HCT116 (cell line): ENCODE data around the gene PDRG1. TPM values are rescaled to one million over a fixed set of nuclear protein-coding genes. Genes with fewer than 3 reads are reported as not detected.

ENCODE experiments used
- ATAC-seq: fragments of 200-7000 bp; cut with Tn5 transposase; 2 replicates; pipeline ENCODE4 v1.9.1; 2020; ENCODE audit warnings: mild to moderate bottlenecking, moderate library complexity
- BruUV-seq: library from RNA; stranded (reverse); fragments of 400-500 nt; replicated peaks from 2 replicates; lab custom pipeline; 2021; lab: Mats Ljungman, UMichigan
- CTCF ChIA-PET: fragments of 300-600 bp; sonication (Branson Sonifier 250); formaldehyde crosslinking; loops from one replicate; lab custom pipeline; 2021; ENCODE audit warnings: antibody characterized with exemption; lab: Charles Lee
- POLR2A ChIA-PET: fragments of 300-600, 350-600 bp; sonication (Branson Sonifier 250); formaldehyde crosslinking; loops from one replicate; lab custom pipeline; 2021; ENCODE audit warnings: antibody characterized with exemption; lab: Charles Lee
- RAD21 ChIA-PET, 2 experiments: fragments of 300-600 bp; sonication (Branson Sonifier 250); formaldehyde crosslinking; loops; one replicate each; lab custom pipeline; 2023; ENCODE audit warnings: low total read pairs in 2 of 2; ENCODE audit not compliant: uncharacterized antibody in 2 of 2, unreplicated experiment in 2 of 2, low non-redundant PET in 1 of 2; lab: Charles Lee
- DNase-seq: peaks from one replicate; pipeline ENCODE4 v3.0.0-alpha.2; 2010; ENCODE audit warnings: low read depth, low spot score
- H2AFZ ChIP-seq: fragments of 200-600 bp; shearing (Covaris generic), sonication (generic); 2 replicates; pipeline ENCODE4 v1.6.1; 2017; ENCODE audit warnings: low read depth, mixed run types, mixed read lengths, antibody characterized with exemption, low read length; ENCODE audit not compliant: poor library complexity, severe bottlenecking
- H3K27ac ChIP-seq: 2 replicates; pipeline ENCODE4 v1.5.1; 2012; ENCODE audit warnings: low read depth, low read length
- H3K27me3 ChIP-seq: fragments of 200-600 bp; sonication (generic); 2 replicates; pipeline ENCODE4 v1.6.1; 2016; ENCODE audit warnings: mixed run types, low read length, mixed read lengths; ENCODE audit not compliant: insufficient read depth
- H3K36me3 ChIP-seq, 2 experiments: fragments of 200-500 bp in 1 of 2; fragments of 200-600 bp in 1 of 2; sonication (Bioruptor generic) in 1 of 2; sonication (generic) in 1 of 2; 2 replicates each; pipeline versions ENCODE4 v1.5.1 to v1.6.1; 2014 to 2016; ENCODE audit warnings: low read length in 2 of 2, inconsistent platforms in 1 of 2, mixed read lengths in 1 of 2, mixed run types in 1 of 2; ENCODE audit not compliant: insufficient read depth in 2 of 2, control insufficient read depth in 1 of 2
- H3K4me1 ChIP-seq, 2 experiments: fragments of 200-600 bp in 1 of 2; sonication (generic) in 1 of 2; 2 replicates each; pipeline versions ENCODE4 v1.5.1 to v1.6.1; 2012 to 2017; ENCODE audit warnings: low read length in 2 of 2, inconsistent platforms in 1 of 2, mild to moderate bottlenecking in 1 of 2, mixed read lengths in 1 of 2, mixed run types in 1 of 2, moderate library complexity in 1 of 2; ENCODE audit not compliant: insufficient read depth in 2 of 2, control insufficient read depth in 1 of 2
- H3K4me2 ChIP-seq: fragments of 200-600 bp; sonication (generic); 2 replicates; pipeline ENCODE4 v1.6.1; 2017; ENCODE audit warnings: mixed run types, low read length, mixed read lengths
- H3K4me3 ChIP-seq, 2 experiments: fragments of 200-600 bp in 1 of 2; sonication (generic) in 1 of 2; replicated peaks in 1 of 2; 2 replicates each; pipeline ENCODE4 v1.5.1; 2011 to 2016; ENCODE audit warnings: low read length in 2 of 2, control low read depth in 1 of 2, low read depth in 1 of 2, mild to moderate bottlenecking in 1 of 2, mixed read lengths in 1 of 2, mixed run types in 1 of 2
- H3K79me2 ChIP-seq: fragments of 200-600 bp; sonication (generic); 2 replicates; pipeline ENCODE4 v1.6.1; 2017; ENCODE audit warnings: mild to moderate bottlenecking, mixed run types, low read length, moderate library complexity, mixed read lengths; ENCODE audit not compliant: insufficient read depth
- H3K9ac ChIP-seq: fragments of 200-600 bp; sonication (generic); 2 replicates; pipeline ENCODE4 v1.6.1; 2016; ENCODE audit warnings: low read length, mixed read lengths
- H3K9me2 ChIP-seq: fragments of 200-600 bp; sonication (generic), shearing (Covaris generic); 2 replicates; pipeline ENCODE4 v1.6.1; 2017; ENCODE audit warnings: mixed run types, mild to moderate bottlenecking, moderate library complexity; ENCODE audit not compliant: insufficient read depth
- H3K9me3 ChIP-seq, 2 experiments: fragments of 200-500 bp in 1 of 2; fragments of 200-600 bp in 1 of 2; sonication (Bioruptor generic) in 1 of 2; sonication (generic) in 1 of 2; 2 replicates each; pipeline ENCODE4 v1.6.1; 2014 to 2017; ENCODE audit warnings: low read length in 2 of 2, mixed read lengths in 2 of 2, inconsistent platforms in 1 of 2, low read depth in 1 of 2, mild to moderate bottlenecking in 1 of 2, mixed run types in 1 of 2, moderate library complexity in 1 of 2; ENCODE audit not compliant: control insufficient read depth in 1 of 2, insufficient read depth in 1 of 2
- H4K20me1 ChIP-seq: fragments of 200-600 bp; sonication (generic), shearing (Covaris generic); 2 replicates; pipeline ENCODE4 v1.6.1; 2017; ENCODE audit warnings: mixed run types, mild to moderate bottlenecking, moderate library complexity; ENCODE audit not compliant: insufficient read depth
- CBX3 ChIP-seq: IDR thresholded peaks from 2 replicates; pipeline ENCODE4 v1.6.1; 2012; ENCODE audit warnings: low read depth
- CEBPB ChIP-seq: IDR thresholded peaks from 2 replicates; pipeline ENCODE4 v1.6.1; 2012; ENCODE audit warnings: low read depth
- EZH2 ChIP-seq: fragments of 200-600 bp; sonication (generic); IDR thresholded peaks from 2 replicates; pipeline ENCODE4 v1.6.1; 2017; ENCODE audit warnings: antibody characterized with exemption, mixed run types
- EZH2phosphoT487 ChIP-seq: fragments of 200-600 bp; IDR thresholded peaks from 2 replicates; pipeline ENCODE4 v1.6.1; 2018; ENCODE audit warnings: antibody characterized with exemption, borderline replicate concordance
- FOSL1 ChIP-seq: IDR thresholded peaks from 2 replicates; pipeline ENCODE4 v1.6.1; 2012; ENCODE audit warnings: low read depth
- POLR2AphosphoS5 ChIP-seq: IDR thresholded peaks from 2 replicates; pipeline ENCODE4 v1.6.1; 2011; ENCODE audit warnings: mild to moderate bottlenecking, low read depth, low read length, moderate library complexity
- RAD21 ChIP-seq: IDR thresholded peaks from 2 replicates; pipeline ENCODE4 v1.6.1; 2012; ENCODE audit warnings: low read depth, mild to moderate bottlenecking
- SIN3A ChIP-seq: IDR thresholded peaks from 2 replicates; pipeline ENCODE4 v1.6.1; 2012; ENCODE audit warnings: low read depth
- SP1 ChIP-seq: IDR thresholded peaks from 2 replicates; pipeline ENCODE4 v1.6.1; 2012; ENCODE audit warnings: low read depth
- SRF ChIP-seq: IDR thresholded peaks from 2 replicates; pipeline ENCODE4 v1.6.1; 2012; ENCODE audit warnings: low read depth
- TCF7L2 ChIP-seq: IDR thresholded peaks from 2 replicates; pipeline ENCODE4 v1.7.0; 2011; ENCODE audit warnings: borderline replicate concordance, inconsistent platforms; ENCODE audit not compliant: insufficient read depth, insufficient read length; ENCODE audit errors: extremely low read depth
- YY1 ChIP-seq: IDR thresholded peaks from 2 replicates; pipeline ENCODE4 v1.6.1; 2011; ENCODE audit warnings: low read length, low read depth, moderate library complexity, mild to moderate bottlenecking; ENCODE audit not compliant: insufficient replicate concordance; ENCODE audit errors: extremely low read depth
- ZFX ChIP-seq: fragments of 450-650 bp; IDR thresholded peaks from 2 replicates; pipeline ENCODE4 v1.6.1; 2017
- ZNF274 ChIP-seq: fragments of 200-500 bp; sonication (Bioruptor generic); IDR thresholded peaks from 2 replicates; pipeline ENCODE4 v1.6.1; 2014; ENCODE audit warnings: mild to moderate bottlenecking, low read depth, low read length, inconsistent platforms
- intact Hi-C: fragments of 100-400 bp; cut with micrococcal nuclease; formaldehyde crosslinking; loops from 2 replicates; pipeline ENCODE4 v1.10.0; 2022
- total RNA-seq: library from RNA; stranded (reverse); gene quantifications from one replicate; pipeline ENCODE4 v1.2.1, GENCODE V29; 2021; ENCODE audit not compliant: unreplicated experiment
- TF ChIP-seq, protein P1 (sequence below): IDR thresholded peaks from 2 replicates; pipeline ENCODE4 v1.6.1; 2012
- TF ChIP-seq, protein P2 (sequence below): IDR thresholded peaks from 2 replicates; pipeline ENCODE4 v1.6.1; 2012; ENCODE audit warnings: low read depth
- TF ChIP-seq, protein P3 (sequence below), 3 experiments: fragments of 200-600 bp in 1 of 3; sonication (generic) in 1 of 3; IDR thresholded peaks in 2 of 3; conservative IDR thresholded peaks in 1 of 3; 2 replicates each; pipeline ENCODE4 v1.5.1; 2012 to 2017; ENCODE audit warnings: low read depth in 2 of 3, low read length in 2 of 3, antibody characterized with exemption in 1 of 3, borderline replicate concordance in 1 of 3, control low read depth in 1 of 3, mild to moderate bottlenecking in 1 of 3, mixed read lengths in 1 of 3, mixed run types in 1 of 3, moderate library complexity in 1 of 3; ENCODE audit not compliant: insufficient read depth in 1 of 3
- TF ChIP-seq, protein P4 (sequence below): IDR thresholded peaks from 2 replicates; pipeline ENCODE4 v1.6.1; 2011; ENCODE audit warnings: mild to moderate bottlenecking, low read length, moderate library complexity; ENCODE audit not compliant: insufficient replicate concordance; ENCODE audit errors: extremely low read depth
- TF ChIP-seq, protein P5 (sequence below): IDR thresholded peaks from 2 replicates; pipeline ENCODE4 v1.6.1; 2012

Gene PDRG1
- total RNA-seq, 1 experiment from 2014 or later, result 18.7 TPM

DNA sequence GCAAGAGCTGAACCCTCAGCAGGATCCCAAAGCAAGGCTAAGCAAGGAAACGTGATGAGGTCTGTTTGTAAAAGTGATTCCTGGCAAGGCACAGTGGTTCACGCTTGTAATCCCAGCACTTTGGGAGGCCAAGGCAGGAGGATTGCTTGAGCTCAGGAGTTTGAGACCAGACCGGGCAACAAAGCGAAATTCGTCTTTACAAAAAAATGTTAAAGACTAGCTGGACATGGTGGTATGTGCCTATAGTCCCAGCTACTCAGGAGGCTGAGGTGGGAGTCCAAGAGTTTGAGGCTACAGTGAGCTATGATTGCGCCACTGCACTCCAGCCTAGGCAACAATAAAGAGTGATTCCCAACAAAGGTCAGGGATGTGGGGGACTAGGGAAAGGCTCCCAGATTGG lies 12.0 kb upstream of the PDRG1 start:
- ChIA-PET CTCF (interaction anchor here (1.6 kb wide), 1 partner anchor 12 kb away, joined by 10 read pairs; the partner anchor contains the start of gene PDRG1), POLR2A (no interaction called here), RAD21 (no interaction called here)
- no peak for TF ChIP-seq SRF
- no peak for TF ChIP-seq CEBPB
- TF ChIP-seq, protein P1, sequence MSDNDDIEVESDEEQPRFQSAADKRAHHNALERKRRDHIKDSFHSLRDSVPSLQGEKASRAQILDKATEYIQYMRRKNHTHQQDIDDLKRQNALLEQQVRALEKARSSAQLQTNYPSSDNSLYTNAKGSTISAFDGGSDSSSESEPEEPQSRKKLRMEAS, result no peak
- TF ChIP-seq, protein P2, sequence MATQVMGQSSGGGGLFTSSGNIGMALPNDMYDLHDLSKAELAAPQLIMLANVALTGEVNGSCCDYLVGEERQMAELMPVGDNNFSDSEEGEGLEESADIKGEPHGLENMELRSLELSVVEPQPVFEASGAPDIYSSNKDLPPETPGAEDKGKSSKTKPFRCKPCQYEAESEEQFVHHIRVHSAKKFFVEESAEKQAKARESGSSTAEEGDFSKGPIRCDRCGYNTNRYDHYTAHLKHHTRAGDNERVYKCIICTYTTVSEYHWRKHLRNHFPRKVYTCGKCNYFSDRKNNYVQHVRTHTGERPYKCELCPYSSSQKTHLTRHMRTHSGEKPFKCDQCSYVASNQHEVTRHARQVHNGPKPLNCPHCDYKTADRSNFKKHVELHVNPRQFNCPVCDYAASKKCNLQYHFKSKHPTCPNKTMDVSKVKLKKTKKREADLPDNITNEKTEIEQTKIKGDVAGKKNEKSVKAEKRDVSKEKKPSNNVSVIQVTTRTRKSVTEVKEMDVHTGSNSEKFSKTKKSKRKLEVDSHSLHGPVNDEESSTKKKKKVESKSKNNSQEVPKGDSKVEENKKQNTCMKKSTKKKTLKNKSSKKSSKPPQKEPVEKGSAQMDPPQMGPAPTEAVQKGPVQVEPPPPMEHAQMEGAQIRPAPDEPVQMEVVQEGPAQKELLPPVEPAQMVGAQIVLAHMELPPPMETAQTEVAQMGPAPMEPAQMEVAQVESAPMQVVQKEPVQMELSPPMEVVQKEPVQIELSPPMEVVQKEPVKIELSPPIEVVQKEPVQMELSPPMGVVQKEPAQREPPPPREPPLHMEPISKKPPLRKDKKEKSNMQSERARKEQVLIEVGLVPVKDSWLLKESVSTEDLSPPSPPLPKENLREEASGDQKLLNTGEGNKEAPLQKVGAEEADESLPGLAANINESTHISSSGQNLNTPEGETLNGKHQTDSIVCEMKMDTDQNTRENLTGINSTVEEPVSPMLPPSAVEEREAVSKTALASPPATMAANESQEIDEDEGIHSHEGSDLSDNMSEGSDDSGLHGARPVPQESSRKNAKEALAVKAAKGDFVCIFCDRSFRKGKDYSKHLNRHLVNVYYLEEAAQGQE, result no peak
- TF ChIP-seq EZH2phosphoT487, result no peak
- no peak for TF ChIP-seq ZNF274
- no peak for TF ChIP-seq POLR2AphosphoS5
- TF ChIP-seq, protein P3, sequence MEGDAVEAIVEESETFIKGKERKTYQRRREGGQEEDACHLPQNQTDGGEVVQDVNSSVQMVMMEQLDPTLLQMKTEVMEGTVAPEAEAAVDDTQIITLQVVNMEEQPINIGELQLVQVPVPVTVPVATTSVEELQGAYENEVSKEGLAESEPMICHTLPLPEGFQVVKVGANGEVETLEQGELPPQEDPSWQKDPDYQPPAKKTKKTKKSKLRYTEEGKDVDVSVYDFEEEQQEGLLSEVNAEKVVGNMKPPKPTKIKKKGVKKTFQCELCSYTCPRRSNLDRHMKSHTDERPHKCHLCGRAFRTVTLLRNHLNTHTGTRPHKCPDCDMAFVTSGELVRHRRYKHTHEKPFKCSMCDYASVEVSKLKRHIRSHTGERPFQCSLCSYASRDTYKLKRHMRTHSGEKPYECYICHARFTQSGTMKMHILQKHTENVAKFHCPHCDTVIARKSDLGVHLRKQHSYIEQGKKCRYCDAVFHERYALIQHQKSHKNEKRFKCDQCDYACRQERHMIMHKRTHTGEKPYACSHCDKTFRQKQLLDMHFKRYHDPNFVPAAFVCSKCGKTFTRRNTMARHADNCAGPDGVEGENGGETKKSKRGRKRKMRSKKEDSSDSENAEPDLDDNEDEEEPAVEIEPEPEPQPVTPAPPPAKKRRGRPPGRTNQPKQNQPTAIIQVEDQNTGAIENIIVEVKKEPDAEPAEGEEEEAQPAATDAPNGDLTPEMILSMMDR (IDR thresholded peaks at IDR 0.05 in 2 of 3, conservative IDR thresholded peaks at IDR 0.05 in 1 of 3; ENCODE audit: borderline replicate concordance in 1 of 3, insufficient read depth in 1 of 3, low read depth in 2 of 3, low read length in 2 of 3), result no peak
- no peak for TF ChIP-seq FOSL1
- no peak for TF ChIP-seq SP1
- no peak for TF ChIP-seq YY1
- TF ChIP-seq RAD21, result no peak
- TF ChIP-seq, protein P4, sequence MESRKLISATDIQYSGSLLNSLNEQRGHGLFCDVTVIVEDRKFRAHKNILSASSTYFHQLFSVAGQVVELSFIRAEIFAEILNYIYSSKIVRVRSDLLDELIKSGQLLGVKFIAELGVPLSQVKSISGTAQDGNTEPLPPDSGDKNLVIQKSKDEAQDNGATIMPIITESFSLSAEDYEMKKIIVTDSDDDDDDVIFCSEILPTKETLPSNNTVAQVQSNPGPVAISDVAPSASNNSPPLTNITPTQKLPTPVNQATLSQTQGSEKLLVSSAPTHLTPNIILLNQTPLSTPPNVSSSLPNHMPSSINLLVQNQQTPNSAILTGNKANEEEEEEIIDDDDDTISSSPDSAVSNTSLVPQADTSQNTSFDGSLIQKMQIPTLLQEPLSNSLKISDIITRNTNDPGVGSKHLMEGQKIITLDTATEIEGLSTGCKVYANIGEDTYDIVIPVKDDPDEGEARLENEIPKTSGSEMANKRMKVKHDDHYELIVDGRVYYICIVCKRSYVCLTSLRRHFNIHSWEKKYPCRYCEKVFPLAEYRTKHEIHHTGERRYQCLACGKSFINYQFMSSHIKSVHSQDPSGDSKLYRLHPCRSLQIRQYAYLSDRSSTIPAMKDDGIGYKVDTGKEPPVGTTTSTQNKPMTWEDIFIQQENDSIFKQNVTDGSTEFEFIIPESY, result no peak
- no peak for TF ChIP-seq EZH2
- TF ChIP-seq, protein P5, sequence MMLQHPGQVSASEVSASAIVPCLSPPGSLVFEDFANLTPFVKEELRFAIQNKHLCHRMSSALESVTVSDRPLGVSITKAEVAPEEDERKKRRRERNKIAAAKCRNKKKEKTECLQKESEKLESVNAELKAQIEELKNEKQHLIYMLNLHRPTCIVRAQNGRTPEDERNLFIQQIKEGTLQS, result no peak
- no peak for TF ChIP-seq SIN3A
- no peak for TF ChIP-seq TCF7L2
- TF ChIP-seq CBX3, result no peak
- TF ChIP-seq ZFX, result no peak
- Histone ChIP-seq H3K4me3 (no peak overlapping the region), H3K36me3 (no peaks in the 10 kb centered on the region), H3K9me2 (no peaks in the 10 kb centered on the region), H4K20me1 (no peaks in the 10 kb centered on the region), H3K9ac (no peak overlapping the region), H2AFZ (no peak overlapping the region), H3K27ac (no peak overlapping the region), H3K27me3 (peaks cover 82% of the 10 kb centered on the region), H3K4me2 (no peak overlapping the region), H3K4me1 (no peaks in the 10 kb centered on the region), H3K79me2 (no peaks in the 10 kb centered on the region), H3K9me3 (no peaks in the 10 kb centered on the region)
- BruUV-seq, result no TSS peak
- ATAC-seq (no peak), DNase-seq (no peak)
- intact Hi-C loops, result no loop called here
